ENCODE results near the gene SLC46A3. TPM values are rescaled to one million over a fixed set of nuclear protein-coding genes. Genes with fewer than 3 reads are reported as not detected.
A peak's percentile ranks its signal among the peaks of the same experiment; 100 is the strongest.

Gene SLC46A3
- total RNA-seq, 4 donors from 2014 or later: 9.4 to 14.0 (median 10.6) TPM

DNA sequence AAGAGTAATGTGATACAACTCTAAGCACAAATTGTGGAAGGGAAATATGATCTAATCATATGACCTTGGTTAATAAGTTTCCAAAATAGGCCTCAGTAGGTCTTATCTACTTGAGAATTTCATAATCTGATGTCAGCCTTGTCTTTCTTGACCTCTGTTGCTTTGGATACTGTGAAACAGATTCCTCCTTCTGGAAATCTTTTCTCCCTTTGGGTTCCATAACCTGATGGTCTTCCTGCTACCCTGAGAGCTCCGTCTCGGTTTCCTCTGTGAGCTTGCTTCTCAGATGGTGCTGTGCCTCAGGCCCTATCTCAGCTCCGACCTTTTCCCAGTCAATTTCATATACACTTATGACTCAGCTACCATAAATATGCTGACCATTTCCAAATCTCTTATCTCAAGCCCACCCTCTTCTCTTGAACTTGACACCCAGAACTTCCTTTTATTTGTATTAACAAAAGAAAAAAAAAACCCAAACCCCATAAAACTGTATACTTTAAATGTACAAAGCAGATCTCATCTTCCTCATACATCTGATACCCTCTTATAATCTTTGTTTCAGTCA is 6.4 kb upstream of the SLC46A3 start:
- intact Hi-C loops (cut with DNase I): no loop called here
- DNase-seq (ENCODE audit: extremely low spot score): peak; percentile 19
- Histone ChIP-seq H3K36me3 (no peaks in the 10 kb centered on the region), H3K4me1 (no peaks in the 10 kb centered on the region), H3K9me3 (no peaks in the 10 kb centered on the region), H3K27me3 (no peaks in the 10 kb centered on the region), H3K4me3 (no peak overlapping the region), H3K27ac (replicated peaks in 1 of 4) (no peak overlapping the region)
- TF ChIP-seq POLR2AphosphoS5 (IDR thresholded peaks at IDR 0.05) (no peak), EP300 (IDR thresholded peaks at IDR 0.05) (no peak)
- WGBS: 97% methylated on average over 3 of the region's 3 CpGs

DNA sequence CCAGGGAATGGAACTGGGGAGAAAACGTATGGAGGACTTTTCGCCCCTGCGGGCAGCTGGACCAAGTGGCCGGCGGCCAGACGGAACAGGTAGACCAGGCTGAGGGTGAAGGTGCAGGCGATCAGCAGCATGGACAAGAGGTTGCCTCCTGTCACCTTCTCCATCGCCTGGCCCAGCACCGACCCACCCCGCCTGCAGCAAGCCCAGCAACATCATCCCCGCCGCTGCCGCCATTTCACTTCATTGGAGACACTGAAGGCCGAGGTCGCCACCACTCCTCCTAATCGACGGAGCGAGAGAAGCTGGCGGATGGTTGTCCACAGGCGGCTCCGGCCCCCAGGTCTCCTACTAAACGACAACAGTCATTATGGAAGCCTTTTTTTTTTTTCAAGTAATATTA is 5.0 kb upstream of the SLC46A3 start:
- intact Hi-C loops (cut with DNase I): no loop called here
- H3K9me3 ChIP-seq: no peaks in the 10 kb centered on the region
- H3K27me3 ChIP-seq: no peaks in the 10 kb centered on the region
- H3K27ac ChIP-seq (replicated peaks in 1 of 4): no peak overlapping the region
- TF ChIP-seq POLR2AphosphoS5 (IDR thresholded peaks at IDR 0.05) (no peak), EP300 (IDR thresholded peaks at IDR 0.05) (no peak), POLR2A (IDR thresholded peaks at IDR 0.05; ENCODE audit: low read depth) (no peak)
- TF ChIP-seq, protein P1, sequence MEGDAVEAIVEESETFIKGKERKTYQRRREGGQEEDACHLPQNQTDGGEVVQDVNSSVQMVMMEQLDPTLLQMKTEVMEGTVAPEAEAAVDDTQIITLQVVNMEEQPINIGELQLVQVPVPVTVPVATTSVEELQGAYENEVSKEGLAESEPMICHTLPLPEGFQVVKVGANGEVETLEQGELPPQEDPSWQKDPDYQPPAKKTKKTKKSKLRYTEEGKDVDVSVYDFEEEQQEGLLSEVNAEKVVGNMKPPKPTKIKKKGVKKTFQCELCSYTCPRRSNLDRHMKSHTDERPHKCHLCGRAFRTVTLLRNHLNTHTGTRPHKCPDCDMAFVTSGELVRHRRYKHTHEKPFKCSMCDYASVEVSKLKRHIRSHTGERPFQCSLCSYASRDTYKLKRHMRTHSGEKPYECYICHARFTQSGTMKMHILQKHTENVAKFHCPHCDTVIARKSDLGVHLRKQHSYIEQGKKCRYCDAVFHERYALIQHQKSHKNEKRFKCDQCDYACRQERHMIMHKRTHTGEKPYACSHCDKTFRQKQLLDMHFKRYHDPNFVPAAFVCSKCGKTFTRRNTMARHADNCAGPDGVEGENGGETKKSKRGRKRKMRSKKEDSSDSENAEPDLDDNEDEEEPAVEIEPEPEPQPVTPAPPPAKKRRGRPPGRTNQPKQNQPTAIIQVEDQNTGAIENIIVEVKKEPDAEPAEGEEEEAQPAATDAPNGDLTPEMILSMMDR (IDR thresholded peaks at IDR 0.05): no peak
- no peak for DNase-seq (ENCODE audit: extremely low spot score)
- H3K4me1 ChIP-seq: peaks cover 5 to 8% (median 6%) of the 10 kb centered on the region in 4 donors
- no peaks in the 10 kb centered on the region for H3K36me3 ChIP-seq
- no peak overlapping the region for H3K4me3 ChIP-seq
- 95% methylated on average over 17 of the region's 22 CpGs for WGBS

DNA sequence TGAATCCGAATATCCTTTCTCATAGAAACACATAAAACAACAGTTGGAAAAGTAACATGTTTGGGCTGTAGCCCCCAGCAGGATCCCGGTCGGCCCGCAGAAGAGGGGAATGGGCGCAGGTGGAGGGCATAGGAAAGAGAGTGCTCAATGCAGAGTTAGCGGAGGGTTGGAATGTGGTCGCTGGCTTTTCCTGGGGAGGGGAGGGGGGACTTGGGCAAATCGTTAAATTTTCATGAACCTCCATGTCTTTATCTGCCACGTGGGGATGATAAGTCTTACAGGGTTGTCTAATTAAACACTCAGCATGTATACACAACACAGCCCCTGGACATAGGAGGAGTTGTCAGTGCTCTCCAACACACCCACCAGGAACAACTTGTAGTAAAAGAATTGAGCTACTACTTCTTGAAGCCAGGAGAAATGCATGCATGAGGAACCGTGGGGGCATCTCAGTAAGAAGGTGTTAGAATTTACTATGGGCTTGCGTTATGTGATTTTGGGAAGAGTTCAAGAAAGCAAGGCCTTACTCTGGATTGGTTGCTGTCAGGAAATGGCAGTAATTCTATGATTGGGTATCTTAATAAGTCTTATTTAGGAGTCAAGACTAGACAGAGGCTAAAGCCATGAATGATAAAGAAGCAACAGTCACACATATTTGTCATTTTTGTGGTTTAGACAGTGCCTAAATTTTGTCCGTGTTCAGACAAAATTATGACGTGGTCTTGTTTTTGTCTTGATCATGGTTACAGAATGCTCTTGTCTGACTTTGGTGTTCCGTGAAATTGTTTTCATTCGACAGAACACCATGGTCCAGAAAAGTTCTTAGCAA is 671 bp upstream of the SLC46A3 start:
- TF ChIP-seq POLR2AphosphoS5 (IDR thresholded peaks at IDR 0.05): no peak
- TF ChIP-seq POLR2A (IDR thresholded peaks at IDR 0.05; ENCODE audit: low read depth): no peak
- TF ChIP-seq, protein P1 (IDR thresholded peaks at IDR 0.05): no peak
- TF ChIP-seq EP300 (IDR thresholded peaks at IDR 0.05): no peak
- H3K27ac ChIP-seq (replicated peaks in 1 of 4): peak overlapping the region; percentile 87 to 96 (median 93)
- intact Hi-C loops (cut with DNase I): loop anchor here (2.0 kb wide), 1 partner anchor 61 kb away; the partner anchor contains the start of gene POMP

DNA sequence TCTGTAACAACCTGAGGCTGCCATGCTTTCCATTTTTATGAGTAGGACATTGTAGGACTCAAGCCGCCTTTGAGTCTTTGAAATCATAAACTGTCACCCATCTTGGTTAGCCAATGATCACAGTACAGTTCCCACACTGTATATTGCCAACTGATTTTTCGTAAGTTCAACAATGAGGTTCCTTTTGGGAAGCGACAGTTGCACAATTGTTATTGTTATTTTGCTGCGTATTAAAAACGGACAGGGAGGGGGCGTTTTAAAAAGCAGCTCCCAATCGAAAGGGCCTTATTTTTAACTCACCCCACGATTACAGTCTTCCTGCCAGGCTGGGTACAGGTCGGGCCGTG is 601 bp downstream of the SLC46A3 start:
- peaks cover 0 to 1% (median 0%) of the 10 kb centered on the region in 4 donors for H3K36me3 ChIP-seq
- TF ChIP-seq, protein P1 (IDR thresholded peaks at IDR 0.05): no peak
- TF ChIP-seq POLR2AphosphoS5 (IDR thresholded peaks at IDR 0.05) (no peak), POLR2A (IDR thresholded peaks at IDR 0.05; ENCODE audit: low read depth) (no peak), EP300 (IDR thresholded peaks at IDR 0.05) (no peak)
- no peak for DNase-seq (ENCODE audit: extremely low spot score)
- H3K9me3 ChIP-seq: no peaks in the 10 kb centered on the region
- intact Hi-C loops (cut with DNase I): loop anchor here (2.0 kb wide), 1 partner anchor 59 kb away; the partner anchor contains the start of gene POMP
- peak overlapping the region; percentile 64 to 77 (median 69) for H3K4me3 ChIP-seq
- 5% methylated on average over 10 of the region's 10 CpGs for WGBS
- H3K27me3 ChIP-seq: no peaks in the 10 kb centered on the region
- peak overlapping the region; percentile 87 to 96 (median 93) for H3K27ac ChIP-seq (replicated peaks in 1 of 4)
- H3K4me1 ChIP-seq: peaks cover 18 to 34% (median 26%) of the 10 kb centered on the region in 4 donors

More for the DNA sequence above, 671 bp upstream of the SLC46A3 start:
- Histone ChIP-seq H3K36me3 (no peaks in the 10 kb centered on the region), H3K9me3 (no peaks in the 10 kb centered on the region), H3K4me3 (peak overlapping the region; percentile 64 to 77 (median 69)), H3K4me1 (peaks cover 18 to 34% (median 26%) of the 10 kb centered on the region in 4 donors), H3K27me3 (no peaks in the 10 kb centered on the region)
- 39% methylated on average over 15 of the region's 15 CpGs for WGBS
- DNase-seq (ENCODE audit: extremely low spot score): no peak

DNA sequence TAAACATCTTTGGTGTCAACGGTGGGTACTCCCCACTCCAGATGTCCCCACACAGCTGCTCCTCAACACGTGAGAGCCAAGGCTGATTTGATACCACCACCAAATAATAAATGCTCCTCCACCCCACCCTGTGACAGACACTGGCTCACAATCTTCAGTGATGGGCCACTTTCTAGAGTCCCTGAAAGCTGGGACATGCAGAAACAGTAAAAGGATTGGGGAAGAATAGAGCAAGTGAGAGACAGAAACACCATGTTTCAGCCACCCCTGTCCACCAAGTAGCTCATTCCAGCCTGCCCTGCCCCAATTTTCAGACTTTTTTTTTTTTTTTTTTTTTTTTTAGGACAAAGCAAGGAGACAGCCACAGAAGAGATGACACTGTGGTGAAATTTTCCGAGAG is 1.6 kb downstream of the SLC46A3 start:
- peak overlapping the region in 3 of 4 donors; percentile 32 to 96 (median 93) for H3K27ac ChIP-seq (replicated peaks in 1 of 4)
- H3K9me3 ChIP-seq: no peaks in the 10 kb centered on the region
- peaks cover 18 to 34% (median 26%) of the 10 kb centered on the region in 4 donors for H3K4me1 ChIP-seq
- H3K27me3 ChIP-seq: no peaks in the 10 kb centered on the region
- no peak overlapping the region for H3K4me3 ChIP-seq
- WGBS: 81% methylated on average over 3 of the region's 3 CpGs
- TF ChIP-seq, protein P1 (IDR thresholded peaks at IDR 0.05): no peak
- TF ChIP-seq POLR2AphosphoS5 (IDR thresholded peaks at IDR 0.05) (no peak), EP300 (IDR thresholded peaks at IDR 0.05) (no peak), POLR2A (IDR thresholded peaks at IDR 0.05; ENCODE audit: low read depth) (no peak)
- DNase-seq (ENCODE audit: extremely low spot score): no peak
- intact Hi-C loops (cut with DNase I): no loop called here
- peaks cover 0 to 5% (median 0%) of the 10 kb centered on the region in 4 donors for H3K36me3 ChIP-seq

All from esophagus muscularis mucosa (tissue), 4 donors.